Stomach (tissue), 9 donors: ENCODE measurements around the gene USH1G. TPM values are rescaled to one million over a fixed set of nuclear protein-coding genes. Genes with fewer than 3 reads are reported as not detected.

ENCODE experiments used
- DNase-seq, 2 donors: peaks; one replicate each; pipeline versions ENCODE4 v3.0.0 to v3.0.0-alpha.2; 2013 to 2019
- H3K27ac ChIP-seq, 5 donors: fragments of 200-600 bp in 4 of 5; sonication (generic) in 4 of 5; one replicate each; pipeline ENCODE4 v1.5.1; 2013 to 2019; ENCODE audit warnings: mild to moderate bottlenecking in 1 of 5, moderate library complexity in 1 of 5
- H3K27me3 ChIP-seq, 3 donors: fragments of 200-600 bp; sonication (generic); one replicate each; pipeline ENCODE4 v1.5.1; 2017 to 2019; ENCODE audit warnings: mixed run types in 1 of 3
- H3K36me3 ChIP-seq, 4 donors: fragments of 200-600 bp; sonication (generic); 1 replicate in 3 of 4; 2 replicates in 1 of 4; pipeline ENCODE4 v1.5.1; 2016 to 2019
- H3K4me1 ChIP-seq, 4 donors: fragments of 200-600 bp; sonication (generic); one replicate each; pipeline ENCODE4 v1.5.1; 2016 to 2019
- H3K4me3 ChIP-seq, 4 donors: fragments of 200-600 bp; sonication (generic) in 3 of 4; one replicate each; pipeline ENCODE4 v1.5.1; 2016 to 2019; ENCODE audit warnings: mild to moderate bottlenecking in 1 of 4
- H3K9me3 ChIP-seq, 4 donors: fragments of 200-600 bp; sonication (generic); one replicate each; pipeline ENCODE4 v1.5.1; 2016 to 2019
- CTCF ChIP-seq, 7 experiments: fragments of 450-650 bp in 4 of 7; fragments of 200-600 bp in 3 of 7; sonication (generic) in 3 of 7; IDR thresholded peaks; one replicate each; pipeline ENCODE4 v1.5.1; 2016 to 2019; ENCODE audit warnings: antibody characterized with exemption in 7 of 7, control low read depth in 2 of 7, mild to moderate bottlenecking in 1 of 7
- EP300 ChIP-seq: sonication (generic); formaldehyde crosslinking; IDR thresholded peaks from one replicate; pipeline ENCODE4 v1.6.1; 2017; ENCODE audit warnings: antibody characterized with exemption
- POLR2A ChIP-seq, 4 donors: fragments of 450-650 bp; IDR thresholded peaks; one replicate each; pipeline ENCODE4 v1.6.1; 2016; ENCODE audit warnings: antibody characterized with exemption in 4 of 4, control low read depth in 2 of 4, mild to moderate bottlenecking in 1 of 4, moderate library complexity in 1 of 4
- POLR2AphosphoS5 ChIP-seq, 3 donors: sonication (generic); formaldehyde crosslinking; IDR thresholded peaks; one replicate each; pipeline ENCODE4 v1.6.1; 2016; ENCODE audit warnings: antibody characterized with exemption in 3 of 3
- WGBS, 5 donors: extraction: QIAGEN DNeasy Blood & Tissue Kit in 3 of 5; methylation state at CpG; one replicate each; pipeline versions ENCODE4 v1.1.5 to v1.1.7; 2013 to 2018; 5-methylcytosine and 5-hydroxymethylcytosine counted together
- intact Hi-C: fragments of 100-400 bp; cut with DNase I; formaldehyde crosslinking; loops from one replicate; pipeline ENCODE4 v1.15.1; 2023; ENCODE audit warnings: low total_unique reads
- polyA plus RNA-seq, 3 donors: library from polyadenylated mRNA; stranded (reverse); fragments of 200-250 nt; gene quantifications; one replicate each; pipeline ENCODE4 v1.2.3, GENCODE V29; 2013
- total RNA-seq, 5 donors: library from RNA; depleted of rRNA; stranded (reverse); fragments of >200 nt; gene quantifications; one replicate each; pipeline versions ENCODE4 v1.1.0 to v1.2.3, GENCODE V29; 2014 to 2016
- donor health status: healthy with polysubstance abuse.
- donor health status: Bipolar disorder and iron deficiency.
- donor health status: healthy.

Gene USH1G
- total and polyA plus RNA-seq, 8 donors: 0.18 to 1.0 TPM; not detected in 6

DNA sequence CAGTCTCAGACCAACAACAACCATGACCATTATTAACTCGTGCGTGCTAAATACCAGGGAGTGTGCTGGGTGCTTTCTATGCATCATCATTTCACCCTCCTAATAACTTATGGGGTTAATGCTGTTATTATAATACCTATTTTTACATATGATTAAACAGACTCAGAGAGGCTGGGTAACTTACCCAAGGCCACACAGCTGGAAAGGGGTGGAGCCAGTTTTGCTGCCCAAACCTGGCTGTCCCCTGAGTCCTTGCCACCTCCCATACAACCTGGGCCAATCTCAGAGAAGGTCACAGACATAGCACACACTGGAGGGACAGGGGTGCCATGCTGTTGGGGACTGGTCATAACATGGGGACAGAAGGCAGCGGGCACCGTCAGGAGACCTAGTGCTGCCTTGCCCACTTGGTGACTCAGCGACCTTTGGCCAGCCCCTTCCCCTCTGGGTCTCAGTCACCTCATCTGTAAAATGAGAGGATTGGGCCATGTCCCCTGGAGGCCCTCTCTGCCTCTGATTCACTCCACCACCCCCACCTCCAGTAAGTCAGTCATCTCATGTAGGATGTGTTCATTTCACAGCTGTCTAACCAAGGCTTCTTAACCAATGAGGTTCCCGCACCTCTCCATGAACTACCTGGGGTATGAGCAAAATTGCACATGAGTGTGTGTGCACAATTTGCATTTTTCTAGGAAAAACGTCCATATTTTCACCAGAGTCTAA lies 18.2 kb downstream of the USH1G start:
- WGBS, 5 donors: 76 to 82% (median 78%) methylated on average over 7 of the region's 7 CpGs
- no peak for DNase-seq
- intact Hi-C loops: no loop called here

DNA sequence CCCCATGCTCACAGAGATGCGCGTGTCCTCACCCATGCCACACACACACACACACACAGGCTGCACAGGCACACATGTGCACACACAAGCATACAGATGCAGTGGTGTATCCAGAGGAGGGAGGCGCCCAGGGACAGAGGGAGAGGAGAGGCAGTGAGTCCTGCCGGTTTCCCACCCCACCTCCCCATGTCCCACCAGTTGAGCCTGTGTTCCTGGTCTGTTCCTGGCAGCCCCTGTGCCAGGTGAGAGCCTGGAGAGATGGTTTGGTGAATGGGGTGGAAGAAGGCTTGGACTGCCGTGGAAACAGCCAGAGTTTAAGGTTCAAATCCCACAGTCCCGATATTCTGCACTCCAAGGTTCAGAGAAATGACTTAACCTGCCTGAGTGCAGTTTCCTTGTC lies 19.4 kb downstream of the USH1G start:
- 61 to 80% (median 77%) methylated on average over 6 of the region's 6 CpGs for WGBS, 5 donors
- Histone ChIP-seq H3K27me3 (peaks cover 0 to 70% (median 23%) of the 10 kb centered on the region in 3 donors), H3K27ac (no peak overlapping the region), H3K4me3 (no peak overlapping the region), H3K9me3 (no peaks in the 10 kb centered on the region), H3K36me3 (no peaks in the 10 kb centered on the region), H3K4me1 (peaks cover 0 to 11% (median 0%) of the 10 kb centered on the region in 4 donors)
- no peak for TF ChIP-seq EP300
- TF ChIP-seq POLR2AphosphoS5 (IDR thresholded peaks at IDR 0.05): no peak
- no peak for TF ChIP-seq CTCF (IDR thresholded peaks at IDR 0.05)
- no peak for TF ChIP-seq POLR2A (IDR thresholded peaks at IDR 0.05)
- no peak for DNase-seq
- intact Hi-C loops: no loop called here

More for the DNA sequence above, 18.2 kb downstream of the USH1G start:
- Histone ChIP-seq H3K27ac (no peak overlapping the region), H3K4me3 (no peak overlapping the region), H3K27me3 (peaks cover 0 to 73% (median 23%) of the 10 kb centered on the region in 3 donors), H3K9me3 (no peaks in the 10 kb centered on the region), H3K4me1 (peaks cover 0 to 11% (median 0%) of the 10 kb centered on the region in 4 donors), H3K36me3 (no peaks in the 10 kb centered on the region)
- TF ChIP-seq CTCF (IDR thresholded peaks at IDR 0.05) (no peak), POLR2A (IDR thresholded peaks at IDR 0.05) (no peak), EP300 (no peak), POLR2AphosphoS5 (IDR thresholded peaks at IDR 0.05) (no peak)

DNA sequence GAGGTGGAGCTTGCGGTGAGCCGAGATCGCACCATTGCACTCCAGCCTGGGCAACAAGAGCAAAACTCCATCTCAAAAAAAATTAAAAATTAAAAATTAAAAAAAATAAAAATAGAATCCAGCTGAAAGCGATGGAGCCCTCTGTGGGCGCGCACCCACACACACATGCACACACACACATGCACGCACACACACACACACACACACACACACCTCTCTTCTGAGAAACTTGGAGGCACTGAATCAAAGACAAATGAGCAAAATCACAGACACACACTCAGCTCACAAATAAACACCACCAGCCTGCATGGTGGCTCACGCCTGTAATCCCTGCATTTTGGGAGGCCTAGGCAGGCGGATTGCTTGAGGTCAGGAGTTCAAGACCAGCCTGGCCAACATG lies 20.0 kb downstream of the USH1G start:
- intact Hi-C loops: no loop called here
- no peak for TF ChIP-seq POLR2AphosphoS5 (IDR thresholded peaks at IDR 0.05)
- no peak for TF ChIP-seq EP300
- no peak for TF ChIP-seq CTCF (IDR thresholded peaks at IDR 0.05)
- TF ChIP-seq POLR2A (IDR thresholded peaks at IDR 0.05): no peak
- Histone ChIP-seq H3K9me3 (no peaks in the 10 kb centered on the region), H3K27me3 (peaks cover 0 to 75% (median 23%) of the 10 kb centered on the region in 3 donors), H3K4me1 (peaks cover 0 to 11% (median 0%) of the 10 kb centered on the region in 4 donors), H3K4me3 (no peak overlapping the region), H3K27ac (no peak overlapping the region), H3K36me3 (no peaks in the 10 kb centered on the region)
- 82 to 90% (median 84%) methylated on average over 9 of the region's 9 CpGs for WGBS, 5 donors
- DNase-seq: no peak

DNA sequence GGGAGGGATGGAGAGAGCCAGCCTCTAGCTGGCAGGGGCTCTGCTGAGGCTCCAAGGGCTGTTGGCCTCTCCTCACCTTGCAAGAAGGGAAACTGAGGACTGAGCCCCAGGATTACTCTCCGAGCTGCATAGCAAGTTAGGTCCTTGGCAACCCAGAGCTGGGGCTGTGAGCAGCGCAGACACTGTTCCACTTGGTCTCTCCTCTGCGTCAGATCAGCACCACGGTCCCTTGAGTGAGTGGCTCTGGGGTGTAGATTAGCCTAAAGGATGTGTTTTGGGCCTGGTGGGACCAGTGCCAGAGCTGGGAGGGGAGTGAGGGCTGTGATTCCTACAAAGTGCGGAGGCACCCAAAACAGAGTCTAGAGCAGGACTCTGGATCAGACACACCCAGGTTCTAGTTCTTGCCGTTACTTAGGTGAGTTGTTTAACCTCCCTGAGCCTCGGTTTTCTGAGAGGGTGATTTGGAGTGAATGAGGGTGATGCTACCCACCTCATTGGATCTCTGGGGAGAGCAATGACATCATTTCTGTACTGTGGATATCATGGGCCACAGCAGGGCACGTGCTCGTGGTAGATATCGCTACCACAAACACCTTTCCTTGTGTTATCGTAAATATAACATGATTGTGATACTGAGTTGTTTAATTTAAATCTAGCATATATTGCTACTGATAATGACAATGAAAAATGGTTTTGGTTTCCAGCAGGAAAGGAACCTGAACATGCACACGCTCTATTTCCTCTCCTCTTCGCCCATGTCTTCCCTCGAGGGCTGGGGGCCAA lies 21.5 kb downstream of the USH1G start:
- TF ChIP-seq EP300 (no peak), POLR2AphosphoS5 (IDR thresholded peaks at IDR 0.05) (peak in 1 of 3 donors; percentile 29), POLR2A (IDR thresholded peaks at IDR 0.05) (no peak), CTCF (IDR thresholded peaks at IDR 0.05) (no peak)
- intact Hi-C loops: no loop called here
- Histone ChIP-seq H3K4me3 (no peak overlapping the region), H3K4me1 (peaks cover 0 to 11% (median 0%) of the 10 kb centered on the region in 4 donors), H3K27me3 (peaks cover 0 to 80% (median 23%) of the 10 kb centered on the region in 3 donors), H3K9me3 (no peaks in the 10 kb centered on the region), H3K36me3 (no peaks in the 10 kb centered on the region), H3K27ac (no peak overlapping the region)
- 31 to 55% (median 39%) methylated on average over 14 of the region's 14 CpGs for WGBS, 5 donors
- DNase-seq: no peak
